ENCODE results near the gene TPD52L1.

DNA sequence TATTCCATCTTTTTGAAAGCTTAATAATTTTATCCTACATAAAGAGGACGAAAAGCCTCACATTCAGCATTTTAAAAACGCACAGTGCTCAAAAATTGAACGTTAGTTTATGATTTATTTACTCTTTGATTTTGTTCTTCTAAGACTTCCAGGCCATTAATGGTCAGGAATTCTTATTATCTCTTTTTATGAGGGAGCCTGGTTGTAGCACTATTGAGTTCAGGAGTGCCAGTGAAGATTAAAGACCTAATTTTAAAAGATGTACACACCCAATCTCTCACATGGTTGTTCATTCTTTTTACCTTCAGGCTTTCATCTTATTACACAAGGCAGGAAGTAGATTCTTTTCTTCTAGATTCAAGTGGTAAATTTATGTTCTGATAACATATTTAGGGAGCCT lies 79.6 kb downstream of the TPD52L1 start:
- TF ChIP-seq, protein P1, sequence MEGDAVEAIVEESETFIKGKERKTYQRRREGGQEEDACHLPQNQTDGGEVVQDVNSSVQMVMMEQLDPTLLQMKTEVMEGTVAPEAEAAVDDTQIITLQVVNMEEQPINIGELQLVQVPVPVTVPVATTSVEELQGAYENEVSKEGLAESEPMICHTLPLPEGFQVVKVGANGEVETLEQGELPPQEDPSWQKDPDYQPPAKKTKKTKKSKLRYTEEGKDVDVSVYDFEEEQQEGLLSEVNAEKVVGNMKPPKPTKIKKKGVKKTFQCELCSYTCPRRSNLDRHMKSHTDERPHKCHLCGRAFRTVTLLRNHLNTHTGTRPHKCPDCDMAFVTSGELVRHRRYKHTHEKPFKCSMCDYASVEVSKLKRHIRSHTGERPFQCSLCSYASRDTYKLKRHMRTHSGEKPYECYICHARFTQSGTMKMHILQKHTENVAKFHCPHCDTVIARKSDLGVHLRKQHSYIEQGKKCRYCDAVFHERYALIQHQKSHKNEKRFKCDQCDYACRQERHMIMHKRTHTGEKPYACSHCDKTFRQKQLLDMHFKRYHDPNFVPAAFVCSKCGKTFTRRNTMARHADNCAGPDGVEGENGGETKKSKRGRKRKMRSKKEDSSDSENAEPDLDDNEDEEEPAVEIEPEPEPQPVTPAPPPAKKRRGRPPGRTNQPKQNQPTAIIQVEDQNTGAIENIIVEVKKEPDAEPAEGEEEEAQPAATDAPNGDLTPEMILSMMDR (conservative IDR thresholded peaks at IDR 0.05; ENCODE audit: low read depth, low read length): no peak
- TF ChIP-seq SMC3 (IDR thresholded peaks at IDR 0.05; ENCODE audit: low read depth, low read length) (no peak), POLR2A (IDR thresholded peaks at IDR 0.05; ENCODE audit: low read depth, low read length) (no peak), RAD21 (IDR thresholded peaks at IDR 0.05; ENCODE audit: low read length) (no peak), CEBPB (IDR thresholded peaks at IDR 0.05; ENCODE audit: low read depth, low read length) (no peak), MAFK (IDR thresholded peaks at IDR 0.05; ENCODE audit: low read depth, low read length) (no peak), MXI1 (IDR thresholded peaks at IDR 0.05; ENCODE audit: borderline replicate concordance, low read depth, low read length) (no peak), MAZ (IDR thresholded peaks at IDR 0.05; ENCODE audit: borderline replicate concordance, low read depth, low read length) (no peak)

All from IMR-90 (cell line).